GM10266 (cell line): Measurements from ENCODE around the gene ABHD12.
"Not testable (repeated sequence)": the region's sequence is repeated elsewhere in the genome, so short reads cannot be mapped to it uniquely, and the experiment has no call there.

Source experiments
- DNase-seq: peaks from one replicate; pipeline ENCODE4 v3.0.0; 2012; ENCODE audit errors: extremely low spot score
- CTCF ChIP-seq: IDR thresholded peaks from 2 replicates; pipeline ENCODE4 v1.5.1; 2012; ENCODE audit warnings: mild to moderate bottlenecking, low read depth; ENCODE audit not compliant: control insufficient read depth, insufficient read depth; ENCODE audit errors: missing control alignments

The ABHD12 gene

GRCh38 chr20:25408890-25409289 lies 18.3 kb upstream of the ABHD12 start:
- DNase-seq = no peak

GRCh38 chr20:25408170-25408547 lies 17.5 kb upstream of the ABHD12 start:
- TF ChIP-seq CTCF = no peak
- DNase-seq = no peak

More at GRCh38 chr20:25408890-25409289, 18.3 kb upstream of the ABHD12 start:
- no peak for TF ChIP-seq CTCF

GRCh38 chr20:25407311-25408169 lies 16.9 kb upstream of the ABHD12 start, which contains the start of gene GINS1:
GINS1 (plus strand) TSS chr20:25407673; CDS start chr20:25407821, 148 bp downstream.
- TF ChIP-seq CTCF = no peak
- peak; percentile 85 for DNase-seq

GRCh38 chr20:25402583-25402982 lies 11.9 kb upstream of the ABHD12 start:
- no peak for TF ChIP-seq CTCF
- DNase-seq = no peak

GRCh38 chr20:25400291-25400732 lies 9.7 kb upstream of the ABHD12 start:
- not testable (repeated sequence) for DNase-seq

- TF ChIP-seq CTCF = peak; percentile 53
These were observed 8.4 kb upstream of the ABHD12 start for GRCh38 chr20:25399037-25399430.

GRCh38 chr20:25398376-25399036 lies 7.9 kb upstream of the ABHD12 start:
- no peak for TF ChIP-seq CTCF
- DNase-seq = no peak

More at GRCh38 chr20:25399037-25399430, 8.4 kb upstream of the ABHD12 start:
- DNase-seq = peak; percentile 51
